IPS DF 6.9 (cell line): ENCODE results near the gene PHACTR3.
"Not testable (repeated sequence)": the region's sequence is repeated elsewhere in the genome, so short reads cannot be mapped to it uniquely, and the experiment has no call there.

ENCODE experiments used
- DNase-seq: peaks from one replicate; pipeline ENCODE4 v3.0.0-alpha.2; 2013; ENCODE audit warnings: low read depth, low spot score
- H3K27ac ChIP-seq: one replicate; pipeline ENCODE4 v1.5.1; 2013; ENCODE audit warnings: low read length, control low read depth
- H3K27me3 ChIP-seq: 2 replicates; pipeline ENCODE4 v1.6.1; 2013; ENCODE audit warnings: mild to moderate bottlenecking, low read length; ENCODE audit not compliant: control insufficient read depth, insufficient read depth
- H3K36me3 ChIP-seq: 2 replicates; pipeline ENCODE4 v1.6.1; 2013; ENCODE audit warnings: low read length; ENCODE audit not compliant: control insufficient read depth, insufficient read depth
- H3K4me1 ChIP-seq: 2 replicates; pipeline ENCODE4 v1.6.1; 2013; ENCODE audit warnings: low read length; ENCODE audit not compliant: control insufficient read depth, insufficient read depth
- H3K4me3 ChIP-seq: 2 replicates; pipeline ENCODE4 v1.5.1; 2013; ENCODE audit warnings: mild to moderate bottlenecking, low read length
- H3K9me3 ChIP-seq: 2 replicates; pipeline ENCODE4 v1.6.1; 2013; ENCODE audit warnings: low read length, inconsistent platforms; ENCODE audit not compliant: control insufficient read depth, insufficient read depth
- WGBS: extraction: QIAGEN DNeasy Blood & Tissue Kit; methylation state at CpG from one replicate; pipeline ENCODE4 v1.1.7; 2013; ENCODE audit warnings: mixed read lengths, missing lambda C conversion rate; ENCODE audit not compliant: insufficient read length, insufficient coverage; 5-methylcytosine and 5-hydroxymethylcytosine counted together

The PHACTR3 gene

GRCh38 chr20:59603781-59604541 is at the start of gene PHACTR3:
PHACTR3 (plus strand) TSS chr20:59604540; CDS start chr20:59605015, 475 bp downstream.
- peaks cover 26% of the 10 kb centered on the region for H3K9me3 ChIP-seq
- no peak for DNase-seq
- H3K27ac ChIP-seq: no peak within 1 kb of the TSS
- no peaks in the 10 kb centered on the region; the same call in 1 of the 2 replicates for H3K4me1 ChIP-seq
- H3K4me3 ChIP-seq: no peak within 1 kb of the TSS
- no peaks in the 10 kb centered on the region for H3K36me3 ChIP-seq
- H3K27me3 ChIP-seq: no peaks in the 10 kb centered on the region
- WGBS: no CpG with 5 or more reads among the region's 40 CpGs

GRCh38 chr20:59557733-59558529 is 46.4 kb upstream of the PHACTR3 start:
- H3K27me3 ChIP-seq, H3K27ac ChIP-seq, H3K36me3 ChIP-seq, H3K4me1 ChIP-seq, DNase-seq, H3K4me3 ChIP-seq: not testable (repeated sequence)
- no CpG with 5 or more reads among the region's 26 CpGs for WGBS
- peaks cover 11% of the 10 kb centered on the region for H3K9me3 ChIP-seq

GRCh38 chr20:59559024-59559817 is 45.1 kb upstream of the PHACTR3 start:
- WGBS: no CpG with 5 or more reads among the region's 14 CpGs
- H3K9me3 ChIP-seq: peaks cover 11% of the 10 kb centered on the region
- H3K27me3 ChIP-seq: no peaks in the 10 kb centered on the region
- DNase-seq: no peak
- H3K36me3 ChIP-seq: no peaks in the 10 kb centered on the region
- H3K27ac ChIP-seq: no peak overlapping the region
- no peaks in the 10 kb centered on the region for H3K4me1 ChIP-seq
- H3K4me3 ChIP-seq: no peak overlapping the region

GRCh38 chr20:59559863-59560262 is 44.5 kb upstream of the PHACTR3 start:
- H3K27ac ChIP-seq: no peak overlapping the region
- no peak for DNase-seq
- no CpG with 5 or more reads among the region's 7 CpGs for WGBS

DNA sequence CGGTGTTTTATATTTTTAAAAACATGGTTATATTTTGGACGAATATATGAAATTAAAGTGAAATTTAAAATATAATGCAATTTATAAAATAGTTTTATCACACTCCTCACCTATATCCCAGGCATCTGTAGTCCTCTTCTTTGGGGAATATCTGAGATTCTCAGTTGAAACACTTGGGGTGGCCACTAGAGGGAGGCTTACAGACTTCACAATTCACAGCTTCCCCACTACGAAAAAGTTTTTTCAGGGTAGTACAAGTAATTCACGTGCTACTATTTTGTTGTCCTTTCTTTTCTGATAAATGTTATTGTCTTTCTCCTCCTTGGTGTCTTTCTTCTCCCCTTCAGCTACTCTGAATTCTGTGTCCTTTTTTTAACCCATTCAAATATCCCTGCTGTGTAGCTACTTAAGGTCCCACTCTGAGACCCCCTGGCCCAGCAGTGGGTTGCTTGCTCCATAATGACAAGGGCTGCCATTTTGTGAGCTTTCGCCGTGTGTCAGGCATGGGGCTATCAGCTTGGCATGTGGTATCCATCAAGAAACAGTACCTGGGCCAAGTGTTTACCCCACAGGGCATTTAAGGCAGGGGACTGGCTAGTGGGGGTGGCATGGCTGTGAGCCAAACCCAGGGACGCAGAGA is 43.6 kb upstream of the PHACTR3 start:
- Histone ChIP-seq H3K36me3 (no peaks in the 10 kb centered on the region), H3K4me3 (no peak overlapping the region), H3K27ac (no peak overlapping the region), H3K9me3 (peaks cover 18% of the 10 kb centered on the region), H3K27me3 (no peaks in the 10 kb centered on the region), H3K4me1 (no peaks in the 10 kb centered on the region)
- WGBS: no CpG with 5 or more reads among the region's 7 CpGs
- no peak for DNase-seq

More at GRCh38 chr20:59559863-59560262, 44.5 kb upstream of the PHACTR3 start:
- peaks cover 12% of the 10 kb centered on the region for H3K9me3 ChIP-seq
- no peaks in the 10 kb centered on the region for H3K36me3 ChIP-seq
- no peaks in the 10 kb centered on the region for H3K27me3 ChIP-seq
- H3K4me3 ChIP-seq: no peak overlapping the region
- H3K4me1 ChIP-seq: no peaks in the 10 kb centered on the region

DNA sequence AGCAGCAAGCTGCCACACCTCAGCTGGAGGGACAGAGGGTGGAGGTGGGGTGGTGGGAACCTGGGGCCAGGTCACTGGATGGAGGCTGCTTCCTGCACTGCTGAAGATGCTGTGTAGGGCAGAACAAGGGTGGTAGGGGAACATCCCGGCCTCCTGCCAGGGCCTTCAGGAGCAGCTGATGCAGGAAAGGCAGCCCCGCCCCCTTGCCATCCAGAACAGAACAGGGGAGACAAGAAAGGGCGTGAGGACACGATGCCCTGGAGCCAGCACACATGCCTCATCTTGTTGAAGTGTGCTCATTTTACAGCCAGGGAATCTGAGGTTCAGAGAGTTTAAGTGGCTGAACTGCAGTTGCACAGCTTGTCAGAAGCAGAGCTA is 43.1 kb upstream of the PHACTR3 start:
- no peak overlapping the region for H3K4me3 ChIP-seq
- no peaks in the 10 kb centered on the region for H3K36me3 ChIP-seq
- DNase-seq: no peak
- H3K4me1 ChIP-seq: no peaks in the 10 kb centered on the region
- H3K27ac ChIP-seq: no peak overlapping the region
- no peaks in the 10 kb centered on the region for H3K27me3 ChIP-seq
- peaks cover 18% of the 10 kb centered on the region for H3K9me3 ChIP-seq
- WGBS: no CpG with 5 or more reads among the region's 4 CpGs

GRCh38 chr20:59561614-59562277 is 42.6 kb upstream of the PHACTR3 start:
- Histone ChIP-seq H3K27me3 (no peaks in the 10 kb centered on the region), H3K4me1 (no peaks in the 10 kb centered on the region), H3K27ac (no peak overlapping the region), H3K9me3 (peaks cover 19% of the 10 kb centered on the region), H3K4me3 (no peak overlapping the region), H3K36me3 (no peaks in the 10 kb centered on the region)
- no peak for DNase-seq
- no CpG with 5 or more reads among the region's 5 CpGs for WGBS

- H3K4me1 ChIP-seq: no peaks in the 10 kb centered on the region
- H3K27ac ChIP-seq: no peak overlapping the region
- DNase-seq: no peak
- H3K27me3 ChIP-seq: no peaks in the 10 kb centered on the region
- no CpG with 5 or more reads among the region's 12 CpGs for WGBS
- H3K9me3 ChIP-seq: peaks cover 21% of the 10 kb centered on the region
- no peak overlapping the region for H3K4me3 ChIP-seq
- H3K36me3 ChIP-seq: no peaks in the 10 kb centered on the region
Measured at GRCh38 chr20:59564171-59564570, 40.2 kb upstream of the PHACTR3 start.

- H3K9me3 ChIP-seq: peaks cover 19% of the 10 kb centered on the region
- WGBS: no CpG with 5 or more reads among the region's 1 CpG
- no peaks in the 10 kb centered on the region for H3K36me3 ChIP-seq
- H3K4me3 ChIP-seq: no peak overlapping the region
- no peak overlapping the region for H3K27ac ChIP-seq
- H3K4me1 ChIP-seq: no peaks in the 10 kb centered on the region
- no peaks in the 10 kb centered on the region for H3K27me3 ChIP-seq
- no peak for DNase-seq
Measured at GRCh38 chr20:59564943-59565342, 39.4 kb upstream of the PHACTR3 start.
